ENCODE measurements around the gene ZNF225. TPM values are rescaled to one million over a fixed set of nuclear protein-coding genes. Genes with fewer than 3 reads are reported as not detected.

ZNF225 gene
- total and polyA plus RNA-seq, 4 donors, result 0.88 to 4.5 (median 1.7) TPM

DNA sequence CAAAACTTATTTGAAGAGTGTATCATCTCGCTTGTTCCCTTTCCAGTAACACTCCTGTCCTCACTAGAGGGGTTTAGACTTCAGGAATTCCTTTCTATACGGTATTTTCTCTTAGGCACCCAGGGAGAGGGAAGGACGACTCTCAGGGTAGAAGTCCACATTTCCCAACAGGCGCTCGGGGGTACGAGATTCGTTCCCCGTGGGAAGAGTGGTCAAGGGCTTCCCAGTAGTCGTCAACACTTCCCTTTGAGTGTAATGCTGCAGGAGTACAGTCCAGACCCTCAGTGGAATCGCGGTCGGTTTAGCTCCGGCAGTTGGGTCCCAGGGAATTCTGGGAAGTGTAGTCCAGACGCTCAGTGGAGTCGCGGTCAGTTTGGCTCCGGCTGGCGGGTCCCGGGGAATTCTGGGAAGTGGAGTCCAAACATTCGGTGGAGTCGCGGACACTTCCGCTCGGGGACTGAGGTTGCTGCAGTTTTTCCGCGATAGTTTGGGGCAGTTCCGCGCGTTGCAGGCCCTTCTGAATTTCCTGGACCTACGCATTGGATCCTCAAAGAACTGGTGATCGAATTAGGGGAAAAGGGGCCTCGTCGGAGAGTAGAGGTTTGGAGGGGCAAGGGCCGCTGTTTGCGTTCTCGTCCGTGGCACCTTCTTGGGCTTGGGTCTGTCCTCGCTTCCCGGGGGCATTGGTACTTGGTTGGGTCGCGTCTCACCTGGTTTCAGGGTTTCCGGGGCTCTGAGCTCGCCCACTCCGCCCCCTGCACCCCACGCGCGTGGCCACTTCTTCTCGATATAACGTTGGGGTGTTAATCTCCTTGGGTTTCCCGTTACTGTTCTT is 19.1 kb upstream of the ZNF225 start, which contains the start of gene ZNF224:
ZNF224 (plus strand) TSS at position 431 of the 835 bp plus-strand sequence. CDS start 3,513 bp downstream, outside the sequence.
- under 1% methylated on average over 50 of the region's 50 CpGs for WGBS
- peak; percentile 76 to 95 for TF ChIP-seq GABPA (IDR thresholded peaks at IDR 0.05 in 1 of 2, conservative IDR thresholded peaks at IDR 0.05 in 1 of 2)
- no peak for TF ChIP-seq FOXA2 (IDR thresholded peaks at IDR 0.05)
- no peak for TF ChIP-seq NR2F2 (IDR thresholded peaks at IDR 0.05)
- peak in 1 of 2 donors; percentile 21 for TF ChIP-seq JUND (IDR thresholded peaks at IDR 0.05)
- TF ChIP-seq, protein P1, sequence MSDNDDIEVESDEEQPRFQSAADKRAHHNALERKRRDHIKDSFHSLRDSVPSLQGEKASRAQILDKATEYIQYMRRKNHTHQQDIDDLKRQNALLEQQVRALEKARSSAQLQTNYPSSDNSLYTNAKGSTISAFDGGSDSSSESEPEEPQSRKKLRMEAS (IDR thresholded peaks at IDR 0.05), result peak; percentile 78
- no peak for TF ChIP-seq EGR1 (IDR thresholded peaks at IDR 0.05; ENCODE audit: low read depth in 2 of 2)
- TF ChIP-seq RAD21 (IDR thresholded peaks at IDR 0.05), result peak; percentile 26 to 28
- peak; percentile 24 to 45 for TF ChIP-seq HNF4A (conservative IDR thresholded peaks at IDR 0.05)
- TF ChIP-seq, protein P2, sequence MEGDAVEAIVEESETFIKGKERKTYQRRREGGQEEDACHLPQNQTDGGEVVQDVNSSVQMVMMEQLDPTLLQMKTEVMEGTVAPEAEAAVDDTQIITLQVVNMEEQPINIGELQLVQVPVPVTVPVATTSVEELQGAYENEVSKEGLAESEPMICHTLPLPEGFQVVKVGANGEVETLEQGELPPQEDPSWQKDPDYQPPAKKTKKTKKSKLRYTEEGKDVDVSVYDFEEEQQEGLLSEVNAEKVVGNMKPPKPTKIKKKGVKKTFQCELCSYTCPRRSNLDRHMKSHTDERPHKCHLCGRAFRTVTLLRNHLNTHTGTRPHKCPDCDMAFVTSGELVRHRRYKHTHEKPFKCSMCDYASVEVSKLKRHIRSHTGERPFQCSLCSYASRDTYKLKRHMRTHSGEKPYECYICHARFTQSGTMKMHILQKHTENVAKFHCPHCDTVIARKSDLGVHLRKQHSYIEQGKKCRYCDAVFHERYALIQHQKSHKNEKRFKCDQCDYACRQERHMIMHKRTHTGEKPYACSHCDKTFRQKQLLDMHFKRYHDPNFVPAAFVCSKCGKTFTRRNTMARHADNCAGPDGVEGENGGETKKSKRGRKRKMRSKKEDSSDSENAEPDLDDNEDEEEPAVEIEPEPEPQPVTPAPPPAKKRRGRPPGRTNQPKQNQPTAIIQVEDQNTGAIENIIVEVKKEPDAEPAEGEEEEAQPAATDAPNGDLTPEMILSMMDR (IDR thresholded peaks at IDR 0.05; ENCODE audit: low read depth, low read length, missing input control), result no peak
- TF ChIP-seq HNF4G (IDR thresholded peaks at IDR 0.05), result no peak
- TF ChIP-seq, protein P3, sequence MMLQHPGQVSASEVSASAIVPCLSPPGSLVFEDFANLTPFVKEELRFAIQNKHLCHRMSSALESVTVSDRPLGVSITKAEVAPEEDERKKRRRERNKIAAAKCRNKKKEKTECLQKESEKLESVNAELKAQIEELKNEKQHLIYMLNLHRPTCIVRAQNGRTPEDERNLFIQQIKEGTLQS (IDR thresholded peaks at IDR 0.05), result no peak
- TF ChIP-seq RXRA (IDR thresholded peaks at IDR 0.05), result peak in 1 of 2 donors; percentile 35
- peak; percentile 23 for TF ChIP-seq SP1 (IDR thresholded peaks at IDR 0.05)
- TF ChIP-seq FOXA1 (IDR thresholded peaks at IDR 0.05), result no peak
- peak; percentile 87 for TF ChIP-seq YY1 (IDR thresholded peaks at IDR 0.05)
- TF ChIP-seq, protein P4, sequence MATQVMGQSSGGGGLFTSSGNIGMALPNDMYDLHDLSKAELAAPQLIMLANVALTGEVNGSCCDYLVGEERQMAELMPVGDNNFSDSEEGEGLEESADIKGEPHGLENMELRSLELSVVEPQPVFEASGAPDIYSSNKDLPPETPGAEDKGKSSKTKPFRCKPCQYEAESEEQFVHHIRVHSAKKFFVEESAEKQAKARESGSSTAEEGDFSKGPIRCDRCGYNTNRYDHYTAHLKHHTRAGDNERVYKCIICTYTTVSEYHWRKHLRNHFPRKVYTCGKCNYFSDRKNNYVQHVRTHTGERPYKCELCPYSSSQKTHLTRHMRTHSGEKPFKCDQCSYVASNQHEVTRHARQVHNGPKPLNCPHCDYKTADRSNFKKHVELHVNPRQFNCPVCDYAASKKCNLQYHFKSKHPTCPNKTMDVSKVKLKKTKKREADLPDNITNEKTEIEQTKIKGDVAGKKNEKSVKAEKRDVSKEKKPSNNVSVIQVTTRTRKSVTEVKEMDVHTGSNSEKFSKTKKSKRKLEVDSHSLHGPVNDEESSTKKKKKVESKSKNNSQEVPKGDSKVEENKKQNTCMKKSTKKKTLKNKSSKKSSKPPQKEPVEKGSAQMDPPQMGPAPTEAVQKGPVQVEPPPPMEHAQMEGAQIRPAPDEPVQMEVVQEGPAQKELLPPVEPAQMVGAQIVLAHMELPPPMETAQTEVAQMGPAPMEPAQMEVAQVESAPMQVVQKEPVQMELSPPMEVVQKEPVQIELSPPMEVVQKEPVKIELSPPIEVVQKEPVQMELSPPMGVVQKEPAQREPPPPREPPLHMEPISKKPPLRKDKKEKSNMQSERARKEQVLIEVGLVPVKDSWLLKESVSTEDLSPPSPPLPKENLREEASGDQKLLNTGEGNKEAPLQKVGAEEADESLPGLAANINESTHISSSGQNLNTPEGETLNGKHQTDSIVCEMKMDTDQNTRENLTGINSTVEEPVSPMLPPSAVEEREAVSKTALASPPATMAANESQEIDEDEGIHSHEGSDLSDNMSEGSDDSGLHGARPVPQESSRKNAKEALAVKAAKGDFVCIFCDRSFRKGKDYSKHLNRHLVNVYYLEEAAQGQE (IDR thresholded peaks at IDR 0.05), result peak; percentile 39
- TF ChIP-seq TAF1 (conservative IDR thresholded peaks at IDR 0.05), result peak; percentile 71
- TF ChIP-seq, protein P5, sequence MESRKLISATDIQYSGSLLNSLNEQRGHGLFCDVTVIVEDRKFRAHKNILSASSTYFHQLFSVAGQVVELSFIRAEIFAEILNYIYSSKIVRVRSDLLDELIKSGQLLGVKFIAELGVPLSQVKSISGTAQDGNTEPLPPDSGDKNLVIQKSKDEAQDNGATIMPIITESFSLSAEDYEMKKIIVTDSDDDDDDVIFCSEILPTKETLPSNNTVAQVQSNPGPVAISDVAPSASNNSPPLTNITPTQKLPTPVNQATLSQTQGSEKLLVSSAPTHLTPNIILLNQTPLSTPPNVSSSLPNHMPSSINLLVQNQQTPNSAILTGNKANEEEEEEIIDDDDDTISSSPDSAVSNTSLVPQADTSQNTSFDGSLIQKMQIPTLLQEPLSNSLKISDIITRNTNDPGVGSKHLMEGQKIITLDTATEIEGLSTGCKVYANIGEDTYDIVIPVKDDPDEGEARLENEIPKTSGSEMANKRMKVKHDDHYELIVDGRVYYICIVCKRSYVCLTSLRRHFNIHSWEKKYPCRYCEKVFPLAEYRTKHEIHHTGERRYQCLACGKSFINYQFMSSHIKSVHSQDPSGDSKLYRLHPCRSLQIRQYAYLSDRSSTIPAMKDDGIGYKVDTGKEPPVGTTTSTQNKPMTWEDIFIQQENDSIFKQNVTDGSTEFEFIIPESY (IDR thresholded peaks at IDR 0.05), result peak; percentile 93
- peak within 1 kb of the TSS; percentile 68 to 82 (median 71) for H3K4me3 ChIP-seq (ENCODE audit: low read depth in 1 of 3, low read length in 3 of 3)

More for the DNA sequence above, 19.1 kb upstream of the ZNF225 start, which contains the start of gene ZNF224:
- peak; percentile 90 for DNase-seq (ENCODE audit: low spot score)
- Histone ChIP-seq H3K4me1 (ENCODE audit: control insufficient read depth in 4 of 4, insufficient read depth in 4 of 4, low read length in 3 of 4) (peaks cover 0 to 14% (median 9%) of the 10 kb centered on the region in 4 donors), H3K9ac (ENCODE audit: low read depth in 1 of 2, low read length in 2 of 2) (peak within 1 kb of the TSS; percentile 64 to 92), H3K36me3 (ENCODE audit: control insufficient read depth in 4 of 4, insufficient read depth in 3 of 4, low read depth in 1 of 4, low read length in 3 of 4) (peaks cover 2 to 24% (median 20%) of the 10 kb centered on the region in 4 donors), H3K27ac (ENCODE audit: low read depth in 1 of 2, low read length in 2 of 2) (peak within 1 kb of the TSS; percentile 44 to 72), H3K9me3 (ENCODE audit: control insufficient read depth in 4 of 4, low read length in 3 of 4) (peaks cover 2 to 19% (median 13%) of the 10 kb centered on the region in 4 donors), H3K27me3 (ENCODE audit: control insufficient read depth in 4 of 4, insufficient read depth in 4 of 4, low read length in 3 of 4) (no peaks in the 10 kb centered on the region)

Data from liver (tissue), 9 donors.